ENCODE measurements around the gene UBE2I.

Gene UBE2I

DNA sequence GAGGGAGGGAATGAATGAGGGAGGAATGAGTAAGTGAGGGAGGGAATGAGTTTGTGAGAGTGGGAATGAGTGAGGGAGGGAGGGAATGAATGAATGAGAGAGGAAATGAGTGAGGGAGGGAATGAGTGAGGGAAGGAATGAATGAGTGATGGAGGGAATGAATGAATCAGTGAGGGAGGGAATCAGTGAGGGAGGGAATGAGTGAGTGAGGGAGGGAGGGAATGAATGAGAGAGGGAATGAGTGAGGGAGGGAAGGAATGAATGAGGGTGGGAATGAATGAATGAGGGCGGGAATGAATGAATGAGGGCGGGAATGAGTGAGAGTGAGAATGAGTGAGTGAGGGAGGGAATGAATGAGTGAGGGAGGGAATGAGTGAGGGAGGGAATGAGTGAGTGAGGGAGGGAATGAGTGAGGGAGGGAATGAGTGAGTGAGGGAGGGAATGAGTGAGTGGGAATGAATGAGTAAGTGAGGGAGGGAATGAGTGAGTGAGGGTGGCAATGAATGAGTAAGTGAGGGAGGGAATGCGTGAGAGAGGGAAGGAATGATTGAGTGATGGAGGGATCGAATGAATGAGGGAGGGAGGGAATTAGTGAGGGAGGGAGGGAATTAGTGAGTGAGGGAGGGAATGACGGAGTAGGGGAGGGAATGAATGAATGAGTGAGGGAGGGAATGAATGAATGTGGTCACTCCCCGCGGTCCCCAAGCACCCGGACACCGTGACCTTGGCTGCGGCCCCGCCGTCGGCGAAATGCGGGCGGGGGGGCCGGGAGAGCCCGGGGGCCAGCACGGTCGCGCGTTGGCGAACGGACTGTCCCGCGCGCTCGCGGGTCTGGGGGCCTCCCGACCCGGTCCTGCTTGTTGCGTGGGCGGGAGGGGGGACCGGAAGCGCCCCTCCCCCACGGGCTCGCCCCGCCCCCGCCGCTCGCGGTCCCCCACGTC is 1.1 kb upstream of the UBE2I start:
- DNase-seq, result no peak
- intact Hi-C loops (cut with DNase I), result loop anchor here (10.0 kb wide), 1 partner anchor 106 kb away; the partner anchor contains the start of gene UNKL

DNA sequence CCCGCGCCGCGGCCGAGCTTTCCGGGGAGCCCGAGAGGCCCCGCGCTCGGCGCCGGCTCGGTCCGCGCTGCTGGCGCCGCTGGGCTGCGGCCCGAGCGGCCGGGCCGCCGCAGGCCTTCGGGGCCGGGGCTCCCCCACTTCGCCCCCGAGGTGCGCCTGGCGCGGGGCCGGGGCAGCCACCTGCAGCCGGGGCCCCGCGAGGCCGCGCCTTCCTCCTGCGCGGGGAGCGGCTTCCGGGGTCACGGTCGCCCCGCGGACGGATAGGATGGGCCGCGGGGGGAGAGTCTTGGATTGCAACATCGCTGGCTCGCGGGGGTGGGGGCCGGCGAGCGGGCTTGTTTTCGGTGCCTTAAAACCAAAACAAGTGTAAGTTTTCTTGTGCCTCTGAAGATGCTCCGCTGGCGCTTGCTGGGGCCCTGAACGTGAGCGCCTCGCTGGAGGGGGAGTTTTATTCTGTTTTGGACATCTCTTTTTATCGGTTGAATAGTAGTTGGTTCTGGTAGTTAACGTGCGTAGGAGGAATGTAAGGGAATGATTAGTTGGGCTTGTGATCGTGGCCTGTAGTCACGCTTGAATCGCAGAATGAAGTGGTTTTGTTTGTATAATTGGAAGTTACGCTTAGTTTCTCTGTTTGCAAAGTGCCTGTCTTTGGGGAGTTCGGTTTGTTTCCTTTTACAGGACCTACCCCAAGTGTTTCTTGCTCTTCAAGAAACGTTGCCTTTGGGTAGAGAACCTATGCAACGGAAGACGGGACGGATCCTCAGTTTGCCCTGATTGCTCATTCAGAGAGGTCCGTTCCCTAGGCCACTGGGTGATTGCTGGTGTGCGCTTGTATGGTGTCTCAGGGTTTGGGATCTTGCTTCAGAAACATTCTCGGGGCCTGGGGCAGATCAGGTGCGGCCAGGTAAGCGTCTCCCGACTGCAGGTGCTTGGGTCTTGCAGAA is 724 bp downstream of the UBE2I start:
- DNase-seq, result peak in 26 of 42 donors; percentile 17 to 63 (median 32)
- intact Hi-C loops (cut with DNase I), result loop anchor here (2.0 to 10.0 kb wide), 3 partner anchors 25 to 105 kb away; partner anchors contain the start of genes GNPTG, TSR3 and UNKL

DNA sequence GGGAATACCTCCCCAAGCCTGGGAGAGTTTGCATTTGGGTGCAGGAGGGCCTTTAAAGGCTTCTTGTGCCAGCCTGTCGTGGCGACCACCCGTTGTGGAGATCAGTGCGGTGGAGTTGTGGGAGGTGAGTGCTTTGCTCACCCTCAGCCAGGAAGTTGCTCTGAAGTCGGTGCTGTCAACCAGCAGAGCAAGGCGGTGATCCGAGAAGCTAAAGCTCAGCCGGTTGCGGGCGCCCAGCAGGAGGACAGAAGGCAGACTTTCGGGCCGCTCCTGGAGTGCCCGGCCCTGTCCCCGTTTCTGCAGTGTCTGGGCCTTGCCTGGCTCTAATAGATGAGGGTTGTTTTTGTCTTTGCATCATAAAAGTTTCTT is 1.4 kb downstream of the UBE2I start:
- intact Hi-C loops (cut with DNase I), result loop anchor here (2.0 to 5.0 kb wide), 2 partner anchors 24 to 41 kb away; partner anchors contain the start of genes GNPTG and TSR3
- DNase-seq, result no peak

DNA sequence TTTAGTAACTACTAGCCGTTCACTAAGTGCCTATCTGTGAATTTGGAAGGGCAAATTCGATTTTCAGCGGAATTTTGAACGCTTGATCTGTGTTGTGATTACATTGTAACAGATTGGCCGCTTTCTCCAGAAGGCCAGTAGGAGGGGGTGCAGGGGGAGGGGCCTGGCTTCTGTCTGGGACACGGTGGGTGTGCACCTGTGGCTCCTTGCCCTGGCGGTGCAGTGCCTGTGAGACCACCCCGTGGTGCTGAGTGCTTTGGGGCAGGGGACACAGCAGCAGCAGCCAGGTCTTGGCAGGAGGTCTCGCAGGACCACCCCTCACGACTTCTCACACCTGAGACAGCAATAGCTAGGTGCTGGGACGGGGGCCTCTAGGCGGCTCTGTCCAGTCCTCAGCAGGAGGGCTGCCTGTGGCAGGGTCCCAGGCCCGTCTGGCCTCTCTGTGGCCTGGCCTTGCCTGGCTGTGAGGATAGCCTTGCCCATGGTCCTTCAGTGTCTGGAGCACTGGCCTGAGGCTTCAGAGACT is 1.8 kb downstream of the UBE2I start:
- DNase-seq, result no peak
- intact Hi-C loops (cut with DNase I), result loop anchor here (2.0 to 5.0 kb wide), 2 partner anchors 24 to 41 kb away; partner anchors contain the start of genes GNPTG and TSR3

DNA sequence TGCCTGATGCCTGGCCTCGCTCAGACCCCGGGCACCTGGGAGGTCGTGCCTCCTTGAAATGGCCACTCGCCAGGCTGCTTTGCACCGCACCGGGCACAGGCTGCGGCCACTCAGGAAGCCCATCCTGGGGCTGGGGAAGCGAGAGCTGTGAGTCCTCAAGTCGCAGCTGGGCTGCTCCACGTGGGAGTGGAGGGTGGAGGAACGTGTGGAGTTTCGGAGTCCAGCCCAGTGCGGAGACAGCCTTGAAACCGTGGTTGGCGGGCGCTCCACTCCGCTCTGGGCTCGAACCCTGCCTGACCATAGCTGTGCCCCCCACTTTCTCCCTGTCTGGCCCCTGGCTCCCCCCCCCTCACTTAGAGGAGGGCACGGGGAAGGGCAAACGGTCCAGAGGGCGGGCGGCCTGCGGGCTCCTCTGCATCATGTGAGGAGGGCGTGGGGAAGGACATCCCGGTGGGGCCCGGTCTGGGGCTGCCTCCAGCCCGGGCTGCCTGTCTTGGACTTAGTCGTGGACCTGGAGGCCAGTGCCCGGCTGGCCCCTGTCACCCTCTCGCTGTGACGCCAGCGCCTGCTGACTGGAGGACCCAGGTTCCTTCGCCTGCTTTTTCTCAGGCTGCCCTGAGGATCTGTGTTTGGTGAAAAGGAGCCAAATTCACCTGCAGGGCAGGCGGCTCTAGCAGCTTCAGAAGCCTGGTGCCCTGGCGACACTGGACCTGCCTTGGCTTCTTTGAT is 2.5 kb downstream of the UBE2I start:
- intact Hi-C loops (cut with DNase I), result loop anchor here (2.0 to 5.0 kb wide), 2 partner anchors 23 to 40 kb away; partner anchors contain the start of genes GNPTG and TSR3
- peak in 2 of 42 donors; percentile 28 to 42 for DNase-seq

DNA sequence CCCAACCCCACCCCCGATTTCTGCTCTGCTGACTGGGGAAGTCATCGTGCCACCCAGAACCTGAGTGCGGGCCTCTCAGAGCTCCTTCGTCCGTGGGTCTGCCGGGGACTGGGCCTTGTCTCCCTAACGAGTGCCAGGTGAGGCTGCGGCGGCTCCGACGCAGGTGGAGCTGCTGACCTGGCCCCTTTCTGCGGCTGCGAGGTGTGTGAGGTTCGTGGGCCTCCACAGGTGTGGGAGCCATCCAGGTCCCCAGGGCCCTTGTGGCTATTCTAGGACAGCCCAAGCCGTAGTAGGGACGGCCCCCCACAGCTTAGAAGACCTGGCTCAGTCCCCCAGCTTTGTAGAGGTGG is 3.0 kb downstream of the UBE2I start:
- intact Hi-C loops (cut with DNase I), result loop anchor here (5.0 kb wide), 1 partner anchor 40 kb away; the partner anchor contains the start of genes GNPTG and TSR3
- DNase-seq, result no peak

DNA sequence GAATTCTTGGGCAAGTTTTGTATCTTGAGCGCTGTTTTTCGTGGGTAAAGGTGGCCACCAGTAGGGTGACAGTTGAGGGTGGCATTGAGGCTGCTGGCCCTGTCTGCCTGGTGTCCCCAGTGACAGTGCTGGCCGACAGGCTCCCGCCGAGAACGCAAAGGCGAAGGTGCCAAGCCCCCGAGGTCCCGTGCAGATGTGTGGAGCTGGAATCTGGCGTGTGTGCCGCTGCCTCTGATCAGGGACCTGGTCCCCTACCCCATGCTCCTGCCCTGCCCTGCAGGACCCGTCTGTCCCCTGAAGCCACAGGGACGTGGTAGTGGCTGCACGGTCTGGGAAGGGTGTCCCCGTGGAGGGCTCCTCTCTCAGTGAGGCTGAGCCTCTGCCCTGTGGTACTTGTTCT is 3.5 kb downstream of the UBE2I start:
- intact Hi-C loops (cut with DNase I), result loop anchor here (5.0 kb wide), 1 partner anchor 39 kb away; the partner anchor contains the start of genes GNPTG and TSR3
- DNase-seq, result no peak

DNA sequence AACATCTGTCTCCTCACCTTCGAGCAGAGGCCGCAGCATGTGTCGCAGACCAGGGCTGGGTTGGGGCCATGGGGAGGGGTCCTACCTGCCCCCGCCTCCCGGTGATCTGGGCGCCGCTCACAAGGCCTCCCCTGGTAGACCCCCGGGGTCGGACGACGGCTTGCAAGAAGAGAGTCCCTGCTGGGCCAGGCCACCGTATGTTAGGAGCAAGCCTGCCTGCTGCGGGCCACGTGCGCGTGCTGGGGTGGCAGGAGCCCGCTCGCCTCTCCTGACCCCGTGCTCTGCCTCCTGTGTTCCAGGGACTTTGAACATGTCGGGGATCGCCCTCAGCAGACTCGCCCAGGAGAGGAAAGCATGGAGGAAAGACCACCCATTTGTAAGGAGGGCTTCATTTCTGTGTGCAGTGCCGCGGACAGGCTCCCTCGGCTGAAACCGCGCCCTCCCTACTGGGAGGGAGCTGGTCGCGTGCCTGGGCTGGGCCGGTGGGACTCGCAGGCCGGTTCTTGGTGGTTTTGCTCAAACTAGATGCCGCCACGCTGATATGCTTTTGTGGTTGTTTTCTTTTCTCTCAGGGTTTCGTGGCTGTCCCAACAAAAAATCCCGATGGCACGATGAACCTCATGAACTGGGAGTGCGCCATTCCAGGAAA is 4.4 kb downstream of the UBE2I start:
- intact Hi-C loops (cut with DNase I), result loop anchor here (5.0 kb wide), 1 partner anchor 38 kb away; the partner anchor contains the start of genes GNPTG and TSR3
- DNase-seq, result no peak

DNA sequence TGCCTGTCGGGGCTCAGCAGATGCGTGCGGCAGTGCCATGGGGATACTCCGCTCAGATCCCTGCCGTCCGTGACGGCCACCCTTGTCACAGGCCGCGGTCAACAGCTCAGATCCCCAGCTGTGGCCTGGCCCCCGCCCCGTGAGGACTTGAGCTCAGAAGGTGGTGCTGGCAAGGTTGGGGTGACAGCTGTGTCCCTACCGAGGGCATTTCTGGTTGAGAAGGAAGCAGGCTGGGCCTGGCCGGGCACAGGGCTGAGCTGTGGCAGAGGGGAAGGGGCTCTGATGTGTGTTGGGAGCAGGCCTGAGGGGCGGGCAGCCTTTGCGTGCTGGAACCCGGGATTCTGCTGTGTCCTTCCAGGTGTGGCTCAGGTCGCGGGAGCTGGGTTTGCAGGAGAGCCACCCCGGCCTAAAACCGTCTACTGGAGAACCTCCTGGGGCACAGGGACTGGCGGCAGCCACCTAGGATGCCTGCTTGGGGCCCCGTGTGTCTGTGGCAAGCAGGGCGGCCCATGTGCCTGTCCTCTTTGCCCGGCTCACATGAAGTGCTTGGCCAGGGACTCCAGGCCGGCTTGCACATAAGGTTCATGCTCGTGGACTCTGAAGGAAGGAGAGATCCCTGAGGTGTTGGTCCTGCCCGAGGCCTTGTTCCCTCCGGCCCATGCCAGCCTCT is 5.1 kb downstream of the UBE2I start:
- no peak for DNase-seq
- intact Hi-C loops (cut with DNase I), result loop anchor here (5.0 kb wide), 1 partner anchor 38 kb away; the partner anchor contains the start of genes GNPTG and TSR3

DNA sequence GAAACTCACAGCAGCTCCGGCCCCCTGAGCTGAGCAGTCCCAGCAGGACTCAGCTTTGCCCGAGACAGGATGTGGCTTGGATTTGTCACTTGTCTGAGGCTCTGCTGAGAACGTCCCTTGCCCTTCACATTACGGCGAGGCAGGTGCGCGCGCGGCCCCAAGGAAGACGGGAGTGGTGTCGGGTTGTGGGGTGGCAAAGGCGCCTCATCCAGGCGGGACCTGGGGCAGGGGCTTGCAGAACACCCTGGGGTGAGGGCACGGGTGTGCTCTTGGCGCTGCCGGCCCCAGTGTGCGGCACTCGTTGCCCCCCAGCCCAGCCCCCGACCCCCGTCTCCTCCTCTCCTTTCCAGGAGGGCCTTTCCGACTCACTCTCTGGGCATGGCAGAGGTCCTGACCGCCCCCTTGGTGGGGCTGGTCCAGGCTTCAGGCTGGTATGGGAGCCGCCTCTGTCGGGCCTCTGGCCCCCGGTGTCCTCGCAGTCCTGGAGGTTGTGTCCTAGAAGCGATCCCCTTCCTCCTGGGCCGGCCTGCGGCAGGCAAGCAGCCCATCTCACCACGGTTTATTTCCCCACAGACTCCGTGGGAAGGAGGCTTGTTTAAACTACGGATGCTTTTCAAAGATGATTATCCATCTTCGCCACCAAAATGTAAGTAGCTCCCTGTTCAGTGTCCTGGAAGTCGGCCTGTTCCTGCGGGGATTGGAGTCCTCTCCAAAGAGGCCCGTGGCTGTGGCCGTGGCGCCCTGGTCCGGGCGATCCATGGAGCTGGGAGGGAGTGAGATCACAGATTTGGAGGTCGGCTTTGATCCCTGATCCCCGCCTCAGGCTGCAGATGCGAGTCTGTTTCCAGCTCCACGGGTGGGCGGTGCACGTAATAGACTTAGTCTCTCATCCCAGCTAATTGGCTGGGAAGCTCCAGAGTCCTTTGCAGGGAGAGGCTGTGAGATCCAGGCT is 5.9 kb downstream of the UBE2I start:
- intact Hi-C loops (cut with DNase I), result no loop called here
- no peak for DNase-seq

DNA sequence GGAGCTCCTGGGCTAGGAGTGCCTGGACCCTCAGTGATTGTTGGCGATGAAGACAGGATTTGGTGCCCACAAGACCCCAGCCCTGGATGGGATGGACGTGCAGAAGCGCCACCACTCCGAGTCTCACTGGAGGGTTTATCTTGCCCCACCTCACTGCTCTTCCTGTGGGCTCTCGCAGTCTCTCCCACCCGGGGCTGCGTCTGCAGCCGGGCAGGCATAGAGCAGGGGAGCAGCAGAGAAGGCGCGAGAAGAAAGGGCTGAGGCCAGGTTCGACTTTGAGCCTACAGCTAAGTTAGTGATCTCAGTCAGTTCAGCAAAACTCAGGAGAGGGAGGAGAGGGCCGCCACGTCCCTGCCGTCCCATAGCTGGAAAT is 6.6 kb downstream of the UBE2I start:
- no peak for DNase-seq
- intact Hi-C loops (cut with DNase I), result no loop called here

DNA sequence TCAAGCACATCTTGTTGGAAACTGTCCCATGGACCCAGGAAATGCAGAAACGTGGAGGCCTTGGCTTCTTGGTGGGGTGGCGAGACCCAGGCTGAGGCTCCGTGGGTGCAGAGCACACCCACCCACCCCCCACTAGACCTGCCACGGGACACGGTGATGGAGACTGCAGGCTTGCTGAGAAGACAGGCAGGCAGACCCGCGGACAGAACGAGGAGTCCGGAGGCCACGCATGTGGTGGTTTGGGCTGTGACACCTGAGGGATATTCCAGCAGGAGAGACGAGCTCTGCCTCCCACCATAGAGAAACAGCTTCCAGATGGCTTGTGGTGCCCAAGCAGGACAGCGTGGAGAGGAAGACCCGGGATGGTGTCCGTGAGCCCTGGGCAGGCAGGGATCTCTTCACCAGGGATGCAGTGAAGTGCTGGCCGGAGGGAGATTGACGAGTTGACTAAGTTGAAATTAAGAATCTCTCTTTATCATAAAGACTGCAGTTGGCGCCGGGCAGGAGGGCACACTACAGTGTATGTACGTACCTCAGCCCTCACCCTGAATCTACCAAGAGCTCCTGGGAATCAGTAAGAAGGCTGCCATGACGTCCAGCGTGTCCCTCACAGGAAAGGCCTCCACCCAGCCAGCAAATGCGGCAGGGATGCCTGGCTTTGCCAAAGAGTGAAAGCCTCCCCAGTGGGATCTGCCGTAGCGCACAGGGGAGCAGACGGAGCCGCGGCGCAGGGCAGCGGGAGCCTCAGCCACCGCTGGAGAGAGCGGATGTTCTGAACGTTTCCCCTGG is 8.2 kb downstream of the UBE2I start:
- DNase-seq, result no peak
- intact Hi-C loops (cut with DNase I), result no loop called here

DNA sequence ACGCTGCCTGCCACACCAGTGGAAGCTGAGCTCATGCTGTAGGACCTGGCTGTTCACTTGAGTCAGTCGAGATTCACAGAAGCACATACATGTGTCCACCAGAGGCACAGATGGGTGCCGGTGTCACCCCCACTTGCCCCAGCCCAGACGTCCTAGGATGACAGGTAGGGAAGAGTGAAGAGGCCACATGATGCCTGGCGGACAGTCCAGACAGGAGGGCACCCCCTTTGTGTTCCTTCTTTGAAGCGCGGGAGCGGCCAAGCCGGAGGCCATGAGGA is 8.8 kb downstream of the UBE2I start:
- intact Hi-C loops (cut with DNase I), result no loop called here
- DNase-seq, result no peak

DNA sequence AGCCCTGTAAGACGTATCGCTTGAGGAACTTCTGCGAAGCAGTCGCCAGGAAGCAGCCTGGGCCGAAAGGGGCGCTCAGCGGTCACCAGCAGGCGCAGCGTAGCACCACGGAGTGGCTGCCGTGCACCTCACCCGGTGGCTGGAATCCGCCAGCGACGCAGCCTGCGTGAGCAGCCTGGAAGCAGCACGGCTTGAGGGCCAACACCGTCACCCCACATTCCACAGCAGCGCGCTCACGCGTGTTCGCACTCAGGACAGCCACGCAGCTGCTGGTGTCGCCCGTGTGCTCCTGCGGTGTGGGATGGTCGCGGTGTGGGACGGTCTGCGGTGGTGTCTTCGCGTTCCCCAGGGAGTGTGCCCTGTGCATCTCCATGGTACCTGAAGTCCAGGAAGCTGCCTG is 9.6 kb downstream of the UBE2I start:
- intact Hi-C loops (cut with DNase I), result no loop called here
- DNase-seq, result no peak

DNA sequence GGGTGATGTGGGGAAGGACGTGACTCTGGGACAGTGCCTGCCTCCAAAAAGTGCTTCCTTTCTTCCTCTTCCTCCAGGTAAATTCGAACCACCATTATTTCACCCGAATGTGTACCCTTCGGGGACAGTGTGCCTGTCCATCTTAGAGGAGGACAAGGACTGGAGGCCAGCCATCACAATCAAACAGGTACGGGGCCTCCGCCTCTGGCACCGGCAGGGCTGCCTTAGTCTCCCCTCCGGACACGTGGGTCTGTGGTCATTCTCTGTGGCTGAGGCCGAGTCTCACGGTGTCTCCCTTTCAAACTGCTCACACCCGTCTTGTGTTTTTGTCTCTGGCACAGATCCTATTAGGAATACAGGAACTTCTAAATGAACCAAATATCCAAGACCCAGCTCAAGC is 10.7 kb downstream of the UBE2I start:
- DNase-seq, result no peak
- intact Hi-C loops (cut with DNase I), result no loop called here
